GM12878 (cell line): ENCODE measurements around the gene TMEM255A. TPM values are rescaled to one million over a fixed set of nuclear protein-coding genes. Genes with fewer than 3 reads are reported as not detected.

Experiments
- BRCA1 ChIP-seq: IDR thresholded peaks from 2 replicates; pipeline ENCODE4 v1.6.1; 2011; ENCODE audit warnings: low read depth, low read length, improper control_type of control experiment
- CBX5 ChIP-seq: sonication (generic); IDR thresholded peaks from 2 replicates; pipeline ENCODE4 v1.6.1; 2016; ENCODE audit warnings: low read depth, moderate library complexity, mild to moderate bottlenecking, inconsistent platforms
- CEBPB ChIP-seq, 2 experiments: fragments of 150-350 bp in 1 of 2; IDR thresholded peaks; 2 replicates each; pipeline ENCODE4 v1.6.1; 2012 to 2014; ENCODE audit warnings: low read depth in 2 of 2, low read length in 2 of 2, borderline replicate concordance in 1 of 2, inconsistent platforms in 1 of 2
- CHD4 ChIP-seq: fragments of 200-600 bp; sonication (generic); IDR thresholded peaks from 2 replicates; pipeline ENCODE4 v1.6.1; 2016; ENCODE audit warnings: mild to moderate bottlenecking
- CREB1 ChIP-seq: IDR thresholded peaks from 2 replicates; pipeline ENCODE4 v1.6.1; 2012; ENCODE audit warnings: low read depth, mild to moderate bottlenecking, inconsistent platforms
- FOS ChIP-seq: IDR thresholded peaks from 3 replicates; pipeline ENCODE4 v1.6.1; 2011; ENCODE audit warnings: borderline replicate concordance; ENCODE audit not compliant: insufficient read length; ENCODE audit errors: extremely low read depth
- FOXK2 ChIP-seq: fragments of 450-650 bp; IDR thresholded peaks from 2 replicates; pipeline ENCODE4 v1.6.1; 2017; ENCODE audit warnings: mild to moderate bottlenecking, moderate library complexity
- LARP7 ChIP-seq: fragments of 450-650 bp; IDR thresholded peaks from 2 replicates; pipeline ENCODE4 v1.6.1; 2017; ENCODE audit warnings: mild to moderate bottlenecking
- MLLT1 ChIP-seq: fragments of 450-650 bp; IDR thresholded peaks from 2 replicates; pipeline ENCODE4 v1.6.1; 2016; ENCODE audit warnings: mild to moderate bottlenecking
- MTA2 ChIP-seq: fragments of 450-650 bp; IDR thresholded peaks from 2 replicates; pipeline ENCODE4 v1.6.1; 2016; ENCODE audit warnings: low read depth, mild to moderate bottlenecking, moderate library complexity
- MXI1 ChIP-seq: fragments of 150-350 bp; IDR thresholded peaks from 2 replicates; pipeline ENCODE4 v1.6.1; 2011; ENCODE audit warnings: low read depth, mild to moderate bottlenecking, inconsistent platforms, low read length, improper control_type of control experiment
- NFXL1 ChIP-seq: fragments of 450-650 bp; IDR thresholded peaks from 2 replicates; pipeline ENCODE4 v1.6.1; 2017; ENCODE audit warnings: antibody characterized with exemption, mild to moderate bottlenecking, borderline replicate concordance
- SREBF2 ChIP-seq: IDR thresholded peaks from 2 replicates; pipeline ENCODE4 v1.6.1; 2012; ENCODE audit warnings: mild to moderate bottlenecking, low read length
- polyA plus RNA-seq, 11 experiments: library from polyadenylated mRNA; depleted of rRNA in 4 of 11; unstranded in 6 of 11; stranded (reverse) in 5 of 11; fragments of >200 nt; fragmentation: Nextera tagmentation in 4 of 11; fragmentation: Illumina TruSeq in 1 of 11; extraction: Ambion mirVana in 4 of 11; extraction: Trizol in 1 of 11; gene quantifications; 1 replicate in 1 of 11; 2 replicates in 10 of 11; pipeline versions ENCODE4 v1.2.1 to v1.2.3, GENCODE V29; 2011 to 2016; ENCODE audit warnings: inconsistent platforms in 2 of 11, missing spikeins in 2 of 11, low read depth in 1 of 11
- total RNA-seq, 4 experiments: library from RNA; depleted of rRNA in 3 of 4; stranded (reverse); fragments of >200 nt in 3 of 4; fragmentation: Illumina TruSeq in 1 of 4; extraction: Trizol in 1 of 4; gene quantifications; 2 replicates each; pipeline versions ENCODE4 v1.2.1 to v1.2.3, GENCODE V29; 2013 to 2021
- TF ChIP-seq, protein P1 (sequence below): fragments of 450-650 bp; IDR thresholded peaks from 2 replicates; pipeline ENCODE4 v1.6.1; 2017; ENCODE audit warnings: low read depth, mild to moderate bottlenecking, moderate library complexity
- TF ChIP-seq, protein P2 (sequence below): fragments of 450-650 bp; IDR thresholded peaks from 2 replicates; pipeline ENCODE4 v1.6.1; 2017; ENCODE audit warnings: mild to moderate bottlenecking
- TF ChIP-seq, protein P3 (sequence below): fragments of 450-650 bp; IDR thresholded peaks from 2 replicates; pipeline ENCODE4 v1.6.1; 2016; ENCODE audit warnings: mild to moderate bottlenecking, moderate library complexity, borderline replicate concordance
- TF ChIP-seq, protein P4 (sequence below): IDR thresholded peaks from 2 replicates; pipeline ENCODE4 v1.6.1; 2012; ENCODE audit warnings: low read depth, low read length, improper control_type of control experiment
- TF ChIP-seq, protein P5 (sequence below): IDR thresholded peaks from 2 replicates; pipeline ENCODE4 v1.6.1; 2012; ENCODE audit warnings: low read depth, low read length, improper control_type of control experiment

TMEM255A gene
- total and polyA plus RNA-seq, 10 of the 15 experiments (the other 5 are each of a cell fraction or from before 2014, with no cell fraction given), result 0.90 to 5.4 (median 1.3) TPM

GRCh38 chrX:120308959-120309872 lies 2.0 kb downstream of the TMEM255A start (continued):
- peak; percentile 41; the same call in 1 of the 2 replicates for TF ChIP-seq BRCA1
- TF ChIP-seq, protein P1, sequence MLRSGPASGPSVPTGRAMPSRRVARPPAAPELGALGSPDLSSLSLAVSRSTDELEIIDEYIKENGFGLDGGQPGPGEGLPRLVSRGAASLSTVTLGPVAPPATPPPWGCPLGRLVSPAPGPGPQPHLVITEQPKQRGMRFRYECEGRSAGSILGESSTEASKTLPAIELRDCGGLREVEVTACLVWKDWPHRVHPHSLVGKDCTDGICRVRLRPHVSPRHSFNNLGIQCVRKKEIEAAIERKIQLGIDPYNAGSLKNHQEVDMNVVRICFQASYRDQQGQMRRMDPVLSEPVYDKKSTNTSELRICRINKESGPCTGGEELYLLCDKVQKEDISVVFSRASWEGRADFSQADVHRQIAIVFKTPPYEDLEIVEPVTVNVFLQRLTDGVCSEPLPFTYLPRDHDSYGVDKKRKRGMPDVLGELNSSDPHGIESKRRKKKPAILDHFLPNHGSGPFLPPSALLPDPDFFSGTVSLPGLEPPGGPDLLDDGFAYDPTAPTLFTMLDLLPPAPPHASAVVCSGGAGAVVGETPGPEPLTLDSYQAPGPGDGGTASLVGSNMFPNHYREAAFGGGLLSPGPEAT, result peak; percentile 49; the same call in 1 of the 2 replicates
- no peak for TF ChIP-seq SREBF2
- no peak for TF ChIP-seq FOS
- no peak for TF ChIP-seq CBX5
- no peak for TF ChIP-seq CHD4
- peak; percentile 39; the same call in 1 of the 2 replicates for TF ChIP-seq CREB1
- TF ChIP-seq, protein P2, sequence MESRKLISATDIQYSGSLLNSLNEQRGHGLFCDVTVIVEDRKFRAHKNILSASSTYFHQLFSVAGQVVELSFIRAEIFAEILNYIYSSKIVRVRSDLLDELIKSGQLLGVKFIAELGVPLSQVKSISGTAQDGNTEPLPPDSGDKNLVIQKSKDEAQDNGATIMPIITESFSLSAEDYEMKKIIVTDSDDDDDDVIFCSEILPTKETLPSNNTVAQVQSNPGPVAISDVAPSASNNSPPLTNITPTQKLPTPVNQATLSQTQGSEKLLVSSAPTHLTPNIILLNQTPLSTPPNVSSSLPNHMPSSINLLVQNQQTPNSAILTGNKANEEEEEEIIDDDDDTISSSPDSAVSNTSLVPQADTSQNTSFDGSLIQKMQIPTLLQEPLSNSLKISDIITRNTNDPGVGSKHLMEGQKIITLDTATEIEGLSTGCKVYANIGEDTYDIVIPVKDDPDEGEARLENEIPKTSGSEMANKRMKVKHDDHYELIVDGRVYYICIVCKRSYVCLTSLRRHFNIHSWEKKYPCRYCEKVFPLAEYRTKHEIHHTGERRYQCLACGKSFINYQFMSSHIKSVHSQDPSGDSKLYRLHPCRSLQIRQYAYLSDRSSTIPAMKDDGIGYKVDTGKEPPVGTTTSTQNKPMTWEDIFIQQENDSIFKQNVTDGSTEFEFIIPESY, result no peak
- no peak for TF ChIP-seq NFXL1
- TF ChIP-seq LARP7, result peak; percentile 45; the same call in 1 of the 2 replicates
- TF ChIP-seq MLLT1, result 0 out of 2 replicates have a peak, but pooled peaks have one; percentile 30
- TF ChIP-seq MTA2, result no peak
- TF ChIP-seq, protein P3, sequence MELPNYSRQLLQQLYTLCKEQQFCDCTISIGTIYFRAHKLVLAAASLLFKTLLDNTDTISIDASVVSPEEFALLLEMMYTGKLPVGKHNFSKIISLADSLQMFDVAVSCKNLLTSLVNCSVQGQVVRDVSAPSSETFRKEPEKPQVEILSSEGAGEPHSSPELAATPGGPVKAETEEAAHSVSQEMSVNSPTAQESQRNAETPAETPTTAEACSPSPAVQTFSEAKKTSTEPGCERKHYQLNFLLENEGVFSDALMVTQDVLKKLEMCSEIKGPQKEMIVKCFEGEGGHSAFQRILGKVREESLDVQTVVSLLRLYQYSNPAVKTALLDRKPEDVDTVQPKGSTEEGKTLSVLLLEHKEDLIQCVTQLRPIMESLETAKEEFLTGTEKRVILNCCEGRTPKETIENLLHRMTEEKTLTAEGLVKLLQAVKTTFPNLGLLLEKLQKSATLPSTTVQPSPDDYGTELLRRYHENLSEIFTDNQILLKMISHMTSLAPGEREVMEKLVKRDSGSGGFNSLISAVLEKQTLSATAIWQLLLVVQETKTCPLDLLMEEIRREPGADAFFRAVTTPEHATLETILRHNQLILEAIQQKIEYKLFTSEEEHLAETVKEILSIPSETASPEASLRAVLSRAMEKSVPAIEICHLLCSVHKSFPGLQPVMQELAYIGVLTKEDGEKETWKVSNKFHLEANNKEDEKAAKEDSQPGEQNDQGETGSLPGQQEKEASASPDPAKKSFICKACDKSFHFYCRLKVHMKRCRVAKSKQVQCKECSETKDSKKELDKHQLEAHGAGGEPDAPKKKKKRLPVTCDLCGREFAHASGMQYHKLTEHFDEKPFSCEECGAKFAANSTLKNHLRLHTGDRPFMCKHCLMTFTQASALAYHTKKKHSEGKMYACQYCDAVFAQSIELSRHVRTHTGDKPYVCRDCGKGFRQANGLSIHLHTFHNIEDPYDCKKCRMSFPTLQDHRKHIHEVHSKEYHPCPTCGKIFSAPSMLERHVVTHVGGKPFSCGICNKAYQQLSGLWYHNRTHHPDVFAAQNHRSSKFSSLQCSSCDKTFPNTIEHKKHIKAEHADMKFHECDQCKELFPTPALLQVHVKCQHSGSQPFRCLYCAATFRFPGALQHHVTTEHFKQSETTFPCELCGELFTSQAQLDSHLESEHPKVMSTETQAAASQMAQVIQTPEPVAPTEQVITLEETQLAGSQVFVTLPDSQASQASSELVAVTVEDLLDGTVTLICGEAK, result no peak
- TF ChIP-seq MXI1, result no peak
- no peak for TF ChIP-seq CEBPB (IDR thresholded peaks at IDR 0.05; ENCODE audit: borderline replicate concordance in 1 of 2, low read depth in 2 of 2, low read length in 2 of 2)
- TF ChIP-seq, protein P4, sequence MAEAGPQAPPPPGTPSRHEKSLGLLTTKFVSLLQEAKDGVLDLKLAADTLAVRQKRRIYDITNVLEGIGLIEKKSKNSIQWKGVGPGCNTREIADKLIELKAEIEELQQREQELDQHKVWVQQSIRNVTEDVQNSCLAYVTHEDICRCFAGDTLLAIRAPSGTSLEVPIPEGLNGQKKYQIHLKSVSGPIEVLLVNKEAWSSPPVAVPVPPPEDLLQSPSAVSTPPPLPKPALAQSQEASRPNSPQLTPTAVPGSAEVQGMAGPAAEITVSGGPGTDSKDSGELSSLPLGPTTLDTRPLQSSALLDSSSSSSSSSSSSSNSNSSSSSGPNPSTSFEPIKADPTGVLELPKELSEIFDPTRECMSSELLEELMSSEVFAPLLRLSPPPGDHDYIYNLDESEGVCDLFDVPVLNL, result no peak; the same call in 1 of the 2 replicates
- TF ChIP-seq, protein P5, sequence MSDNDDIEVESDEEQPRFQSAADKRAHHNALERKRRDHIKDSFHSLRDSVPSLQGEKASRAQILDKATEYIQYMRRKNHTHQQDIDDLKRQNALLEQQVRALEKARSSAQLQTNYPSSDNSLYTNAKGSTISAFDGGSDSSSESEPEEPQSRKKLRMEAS, result peak; percentile 38; the same call in 1 of the 2 replicates
- no peak for TF ChIP-seq FOXK2
